Stimulated activated CD8-positive, alpha-beta memory T cell treated with anti-CD3 and anti-CD28 coated beads, Interleukin-15, amount 100 ng/mL, for 1 hour (primary cell): ENCODE data around the gene CDO1.

ENCODE experiments used
- DNase-seq: peaks from one replicate; pipeline ENCODE4 v3.0.0-alpha.2; 2020; ENCODE audit warnings: low read depth

The CDO1 gene

DNA sequence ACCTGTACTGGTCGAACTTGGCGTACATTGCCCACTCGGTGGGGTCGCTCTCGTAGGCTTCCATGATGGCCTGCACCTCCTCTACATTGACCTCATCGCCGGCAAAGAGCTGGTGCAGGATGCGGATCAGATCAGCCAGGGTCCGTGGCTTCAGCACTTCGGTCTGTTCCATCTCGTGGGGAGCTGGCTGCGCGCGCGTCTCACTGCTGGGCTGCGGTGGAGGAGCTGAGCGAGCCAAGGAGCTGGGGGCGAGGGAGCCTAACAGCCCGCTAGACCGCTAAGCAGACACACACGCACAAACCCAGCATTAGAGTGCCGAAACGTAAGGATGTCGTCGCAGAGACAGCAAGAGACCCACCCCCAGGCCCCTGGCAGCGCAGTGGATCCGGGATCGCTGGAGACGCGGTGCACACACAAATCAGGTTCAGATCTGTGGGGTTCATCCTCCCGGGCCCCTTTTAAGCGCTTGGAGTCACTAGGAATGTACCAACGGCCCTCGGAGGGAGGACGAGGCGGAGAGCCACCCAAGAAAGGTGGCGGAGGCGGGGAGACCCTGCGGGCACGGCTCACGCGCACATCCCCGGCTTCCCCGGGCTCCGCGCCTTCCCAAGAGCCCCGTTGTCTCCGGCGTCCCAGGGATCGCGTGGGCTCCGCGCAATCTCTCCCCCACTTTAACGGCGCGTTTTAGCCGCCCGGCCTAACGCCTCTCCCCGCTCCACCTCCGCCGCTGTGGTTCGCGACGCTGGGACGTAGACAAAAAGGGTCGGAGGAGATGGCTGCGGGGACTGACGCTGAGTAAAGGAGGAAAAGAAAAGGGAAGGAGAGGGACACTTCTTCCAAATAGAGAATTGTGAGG lies at the start of gene CDO1:
CDO1 (minus strand) TSS at position 434 of the 856 bp plus-strand sequence; CDS start at position 172, 262 bp downstream.
- DNase-seq: no peak

DNA sequence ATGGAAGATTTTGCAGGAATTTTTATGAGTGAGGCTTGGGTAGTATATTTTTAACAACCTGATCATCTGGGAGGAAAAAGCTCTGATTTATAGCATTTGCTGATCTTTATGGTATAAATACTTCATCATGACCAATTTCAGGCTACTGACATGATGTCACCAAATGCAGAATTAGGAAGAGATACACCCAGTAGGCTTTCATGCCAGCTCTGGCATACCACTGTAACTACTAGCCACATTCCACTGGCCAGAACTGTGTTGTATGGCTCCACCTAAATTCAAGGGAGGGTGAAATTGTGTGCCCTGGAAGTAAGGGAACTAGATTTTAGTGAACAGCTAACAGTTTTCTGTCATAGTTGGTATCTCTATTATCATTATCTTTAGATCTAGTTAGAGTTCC lies 42.9 kb upstream of the CDO1 start:
- no peak for DNase-seq

DNA sequence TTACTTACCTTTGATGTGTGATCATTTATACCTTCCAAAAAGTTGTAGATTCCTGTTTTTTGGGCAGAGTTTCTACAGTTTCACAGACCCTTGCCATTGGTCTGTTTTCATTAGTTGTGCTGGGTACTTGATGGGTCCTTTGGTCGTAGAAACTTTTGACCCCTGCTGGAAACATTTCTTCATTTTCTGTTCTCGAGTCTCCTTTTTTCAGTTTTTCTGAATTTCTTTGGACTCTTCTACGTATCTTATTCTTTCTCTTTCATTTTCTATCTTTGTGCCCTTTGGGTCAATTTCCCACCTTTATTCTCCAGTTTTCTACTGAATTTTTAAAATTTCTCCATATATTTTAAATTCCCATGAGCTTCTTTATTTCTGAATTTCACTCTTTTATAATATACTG lies 41.9 kb upstream of the CDO1 start:
- DNase-seq: no peak

DNA sequence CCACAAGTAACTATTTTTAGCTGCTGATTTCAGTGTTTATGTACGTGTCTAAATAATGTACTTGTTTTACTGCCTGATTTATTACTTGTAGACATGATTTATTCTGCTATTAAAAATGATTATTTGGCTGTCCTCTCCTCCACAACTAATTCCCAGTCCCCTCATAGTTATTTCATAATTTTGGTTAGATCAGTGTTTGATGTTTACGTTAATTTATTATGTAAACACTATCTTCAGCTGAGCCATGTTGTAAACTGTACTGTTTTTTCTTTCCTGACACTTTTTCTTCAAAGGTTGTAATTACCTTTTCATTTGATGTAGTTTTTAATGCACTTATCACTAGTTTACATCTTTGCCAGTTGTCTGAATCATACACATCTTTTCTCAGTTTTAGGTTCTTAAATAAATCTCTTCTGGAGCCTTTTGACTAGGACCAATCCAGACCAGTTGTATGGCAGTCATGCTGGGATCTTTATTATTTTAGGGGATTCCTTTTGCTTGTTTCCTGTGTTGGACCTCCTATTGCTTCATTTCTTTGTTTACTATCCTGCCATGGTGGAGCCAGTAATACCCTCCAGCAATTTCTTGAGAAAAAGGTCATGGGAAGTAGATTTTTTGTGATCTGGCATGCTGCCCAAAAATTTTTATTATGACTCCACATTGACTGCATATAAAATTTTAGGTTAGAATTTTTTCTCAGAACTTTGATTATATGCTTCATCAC lies 41.3 kb upstream of the CDO1 start:
- DNase-seq: no peak

DNA sequence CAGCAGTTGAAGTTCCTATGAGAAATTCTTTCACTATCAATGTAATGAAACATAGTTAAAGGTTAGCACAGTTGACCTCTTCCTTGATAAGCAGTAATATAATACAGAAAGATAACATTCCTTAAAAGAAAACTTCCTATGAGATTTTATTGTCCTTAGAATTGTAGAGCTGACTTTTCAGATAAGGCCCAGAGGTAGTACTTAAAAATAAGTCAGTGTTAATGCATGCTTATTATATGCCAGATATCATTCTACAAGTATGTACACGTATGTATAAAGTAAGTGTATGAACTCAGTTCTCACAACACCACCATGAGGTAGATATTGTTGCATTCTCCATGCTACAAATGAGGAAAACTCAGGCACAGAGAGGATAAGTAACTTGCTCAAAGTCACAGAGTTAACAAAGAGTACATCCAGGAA lies 40.6 kb upstream of the CDO1 start:
- no peak for DNase-seq

DNA sequence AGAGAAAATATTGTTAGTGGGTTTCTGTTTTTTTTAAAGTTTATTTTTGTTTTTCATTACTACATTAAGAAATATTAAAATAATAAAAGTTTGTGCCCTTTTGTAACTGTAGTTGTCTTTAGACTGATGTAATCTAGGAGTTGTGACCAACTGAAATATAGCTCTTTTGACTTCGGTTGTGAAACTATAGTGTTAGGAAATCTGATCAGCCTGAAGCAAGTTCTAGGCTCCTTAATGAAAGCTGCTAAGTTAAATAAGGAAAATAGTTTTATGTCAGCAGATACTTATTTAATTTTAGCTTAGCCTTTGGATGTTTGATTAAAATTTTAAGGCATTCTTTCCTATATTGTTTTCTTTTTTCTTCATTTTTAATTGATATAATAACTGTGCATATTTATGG lies 39.5 kb upstream of the CDO1 start:
- DNase-seq: no peak

DNA sequence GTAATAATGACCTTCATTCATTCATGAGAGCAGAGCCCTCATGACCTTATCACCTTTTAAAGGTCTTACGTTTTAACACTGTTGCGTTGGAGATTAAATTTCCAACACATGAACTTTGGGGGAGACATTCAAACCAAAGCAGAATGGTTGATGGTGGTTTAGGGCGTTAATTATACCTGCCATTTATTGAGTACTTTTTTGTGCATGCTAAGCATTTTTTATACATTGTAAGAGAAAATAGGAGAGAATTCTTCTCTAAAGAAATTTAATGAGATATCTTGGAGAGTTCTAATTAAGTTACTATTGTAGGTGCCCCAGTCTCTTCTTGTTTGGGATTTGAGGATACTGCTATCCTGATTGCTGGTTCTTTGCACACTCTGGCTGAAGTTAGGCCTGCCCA lies 37.7 kb upstream of the CDO1 start:
- no peak for DNase-seq

DNA sequence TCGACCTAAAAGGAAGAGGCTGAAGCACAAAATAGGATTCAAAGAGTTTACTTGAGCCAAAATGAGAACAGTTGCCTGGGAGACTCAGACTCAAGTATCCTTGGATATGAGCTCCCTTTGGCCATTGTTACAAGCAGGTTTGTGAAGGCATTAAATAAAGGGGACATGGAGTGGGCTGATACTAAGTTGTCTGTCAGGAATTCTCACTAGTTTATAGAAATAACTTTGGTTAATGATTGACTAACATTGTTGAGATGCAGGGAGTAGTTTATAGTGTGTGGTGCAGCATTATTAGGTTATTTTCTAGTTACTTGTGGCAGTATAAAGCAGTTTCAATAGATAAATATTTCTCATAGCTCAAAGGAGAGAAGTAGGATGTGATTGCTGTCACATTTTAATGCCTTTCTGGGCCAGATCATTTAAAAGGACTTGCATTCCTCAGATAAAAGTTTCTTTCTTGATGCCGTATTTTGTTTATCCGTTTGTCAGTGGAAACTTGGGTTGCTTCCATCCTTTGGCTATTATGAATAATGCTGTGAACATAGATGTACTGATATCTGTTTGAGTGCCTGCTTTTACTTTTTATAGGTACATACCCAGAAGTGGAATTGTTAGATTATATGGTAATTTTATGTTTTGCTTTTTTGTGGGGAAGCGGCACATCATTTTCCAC lies 34.4 kb upstream of the CDO1 start:
- DNase-seq: no peak

DNA sequence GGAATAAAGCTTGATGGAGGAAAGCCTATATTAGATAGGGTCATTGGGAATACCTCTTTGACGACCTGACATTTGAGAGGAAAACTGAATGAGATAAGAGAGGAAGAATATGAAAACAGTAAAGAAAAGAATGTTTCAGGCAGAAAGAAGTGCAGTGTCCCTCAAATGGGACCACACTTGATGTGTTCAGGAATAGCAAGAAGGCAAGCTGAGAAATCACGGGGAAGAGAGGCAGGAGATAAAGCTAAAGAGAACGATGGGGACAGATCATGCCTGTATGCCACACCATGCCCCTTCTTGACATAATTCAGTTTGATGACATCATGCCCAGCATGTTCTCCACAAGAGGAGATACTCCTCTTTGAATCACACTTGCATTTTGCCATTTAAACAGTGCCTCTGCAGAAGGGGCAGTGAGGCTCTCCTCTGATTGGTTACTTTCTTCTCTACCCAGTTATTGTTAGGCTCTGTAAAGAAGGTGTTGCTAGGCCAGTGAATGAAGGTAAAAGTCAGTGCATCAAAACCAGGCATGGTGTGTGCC lies 32.9 kb upstream of the CDO1 start:
- DNase-seq: no peak

DNA sequence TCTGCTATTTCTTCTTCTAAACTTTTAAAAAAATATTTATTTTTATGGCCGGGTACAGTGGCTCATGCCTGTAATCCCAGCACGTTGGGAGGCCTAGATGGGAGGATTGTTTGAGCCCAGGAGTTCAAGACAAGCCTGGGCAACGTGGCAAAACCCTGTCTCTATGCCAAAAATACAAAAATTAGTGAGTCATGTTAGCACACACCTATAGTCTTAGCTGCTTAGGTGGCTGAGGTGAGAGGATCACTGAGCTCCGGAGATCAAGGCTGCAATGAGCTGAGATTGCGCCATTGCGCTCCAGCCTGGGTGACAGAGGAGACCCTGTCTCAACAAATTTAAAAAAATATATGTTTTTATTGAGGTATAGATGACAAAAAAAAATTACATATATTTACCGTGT lies 30.8 kb upstream of the CDO1 start:
- DNase-seq: no peak

DNA sequence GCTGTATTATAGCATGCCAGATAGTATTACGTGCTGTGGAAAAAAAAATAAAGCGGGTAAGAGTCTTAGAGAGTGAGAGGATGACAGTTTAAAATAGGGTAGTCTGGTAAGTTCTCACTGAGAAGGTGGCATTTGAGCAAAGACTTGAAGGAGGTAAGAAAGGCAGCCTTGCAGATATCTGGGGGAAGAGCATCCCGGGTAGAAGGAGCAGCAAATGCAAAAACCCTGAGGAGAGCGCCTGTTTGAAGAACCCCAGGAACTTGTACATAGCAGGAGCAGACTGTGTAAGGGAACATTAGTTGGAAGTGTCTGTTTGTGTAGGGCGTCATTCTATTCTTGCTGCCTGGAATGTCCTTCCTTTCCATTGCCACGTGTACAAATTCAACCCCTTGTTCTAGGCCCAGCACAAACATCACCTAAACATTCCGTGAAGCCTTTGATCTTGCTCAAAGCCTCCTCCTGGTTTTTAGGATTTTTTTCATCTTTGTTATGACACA lies 27.9 kb upstream of the CDO1 start:
- no peak for DNase-seq

DNA sequence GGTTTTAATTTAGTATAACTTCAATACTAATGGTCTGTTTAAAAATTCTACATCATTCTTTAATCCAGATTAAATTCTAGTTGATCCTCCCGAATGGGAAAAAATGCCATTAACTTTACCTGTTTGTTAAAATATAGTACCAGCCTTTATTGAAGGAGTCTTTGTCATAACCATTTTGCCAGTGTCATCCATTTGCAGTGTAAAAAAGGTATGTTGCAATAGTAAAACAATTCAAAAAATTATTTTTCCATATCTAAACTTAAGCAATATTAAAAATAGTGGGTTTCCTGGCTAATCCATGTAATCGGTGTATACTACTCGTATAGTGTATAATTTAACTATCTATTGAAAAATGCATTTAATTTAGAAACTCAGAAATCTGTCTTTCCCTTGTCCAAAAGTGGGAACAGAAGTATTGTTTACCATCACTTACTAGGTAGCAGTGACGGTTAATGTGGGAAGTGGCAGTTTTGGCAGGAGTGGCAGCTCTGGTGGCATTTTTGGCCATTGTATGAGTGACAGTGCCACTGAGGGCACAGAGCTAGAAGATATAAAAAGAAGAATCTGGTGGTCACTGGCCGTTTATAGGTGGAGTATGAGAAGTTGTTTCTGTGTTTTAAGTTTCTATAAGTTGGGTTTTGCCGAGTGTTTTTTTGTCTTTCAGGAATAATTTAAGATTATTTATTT lies 27.1 kb upstream of the CDO1 start:
- no peak for DNase-seq

DNA sequence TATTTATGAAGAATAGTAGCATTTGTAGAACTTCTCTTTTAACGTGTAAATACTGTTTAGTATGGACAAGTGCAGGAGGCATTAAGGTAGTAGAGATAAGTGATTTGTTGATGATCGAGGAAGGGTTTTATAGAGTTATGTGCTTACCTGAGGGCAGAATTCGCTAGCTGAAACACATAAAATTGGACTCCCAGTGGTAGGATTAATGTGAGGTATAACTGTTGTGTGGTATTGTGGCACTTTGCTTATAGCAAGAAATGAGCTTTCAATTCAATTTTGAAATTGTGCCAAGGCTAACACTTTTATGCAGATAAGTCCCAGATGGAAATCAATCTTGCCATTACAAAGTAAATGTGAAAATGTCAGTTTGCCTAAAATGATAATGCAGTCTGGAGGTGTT lies 26.5 kb upstream of the CDO1 start:
- no peak for DNase-seq

DNA sequence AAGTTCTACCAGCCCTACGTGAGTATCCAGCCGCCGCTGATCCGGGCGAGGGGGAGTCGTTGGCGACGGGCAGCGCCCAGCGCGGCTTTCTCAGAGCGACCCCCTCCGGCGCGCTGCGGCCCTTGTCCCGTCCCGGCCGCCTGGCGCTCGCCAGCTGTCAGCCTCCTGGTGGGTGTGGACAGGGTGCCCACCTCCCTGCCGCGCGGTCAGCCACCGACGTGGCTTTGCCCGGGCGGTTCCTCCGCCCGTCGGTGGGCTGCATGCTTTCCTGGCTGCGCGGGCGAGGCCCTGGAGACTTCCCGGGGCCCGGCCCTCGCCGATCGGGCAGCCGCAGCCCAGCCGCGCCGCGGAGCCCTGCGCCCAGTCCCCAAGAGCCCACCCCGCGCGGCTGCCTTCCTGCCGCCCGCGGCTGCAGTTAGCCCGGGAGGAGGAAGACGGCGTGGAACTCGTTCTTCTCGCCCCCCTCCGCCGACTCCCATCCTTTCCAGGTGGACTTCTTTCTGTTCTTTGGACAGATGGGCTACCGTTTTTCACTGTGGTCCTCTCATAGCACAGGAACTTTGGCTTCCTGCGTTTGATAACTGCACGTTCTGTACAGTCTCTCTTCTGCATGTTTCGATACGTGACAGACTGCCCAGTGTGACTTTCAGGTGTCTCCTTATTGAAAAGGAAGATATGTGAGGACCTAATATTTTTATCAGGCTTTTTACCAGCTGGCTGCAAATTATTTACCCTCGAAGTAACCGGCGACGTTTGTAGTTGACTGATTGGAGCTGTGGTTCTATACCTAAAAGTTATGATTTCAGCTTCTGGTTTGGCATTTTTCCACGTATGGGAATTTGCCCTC lies 25.9 kb upstream of the CDO1 start:
- DNase-seq: no peak

DNA sequence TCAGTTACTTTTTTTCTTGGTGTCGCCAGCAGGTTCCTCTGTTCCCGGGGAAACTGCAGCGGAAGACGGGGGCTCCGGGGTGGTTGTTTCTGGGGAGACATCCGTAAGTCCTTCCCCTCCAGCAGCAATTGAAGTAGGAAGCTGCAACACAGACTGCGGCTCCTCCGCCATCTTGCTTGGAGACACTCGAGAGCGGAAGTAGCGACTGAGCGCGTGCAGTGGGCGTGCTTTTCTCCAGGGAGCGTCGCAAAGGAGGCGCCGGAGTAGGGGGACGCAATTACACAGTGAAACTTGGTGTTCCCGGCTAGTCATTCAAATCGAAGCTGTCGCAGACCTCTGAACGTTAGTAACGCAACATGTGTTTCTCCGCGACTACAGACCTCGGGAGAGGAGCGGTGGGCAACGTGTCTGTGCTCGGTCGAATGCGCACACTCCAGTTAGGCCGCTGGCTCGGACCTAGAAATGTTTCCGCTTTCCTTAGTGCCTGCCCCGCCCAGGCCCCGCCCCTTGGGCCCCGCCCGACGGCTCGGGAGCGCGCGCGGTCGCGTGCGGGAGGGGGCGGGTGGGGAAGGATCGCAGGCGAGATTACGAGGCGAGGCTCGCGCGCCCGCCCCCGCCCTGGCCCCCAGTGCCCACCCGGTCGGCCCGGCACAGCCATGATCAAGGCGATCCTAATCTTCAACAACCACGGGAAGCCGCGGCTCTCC lies 25.1 kb upstream of the CDO1 start, which contains the start of the genes AP3S1 and ATG12:
AP3S1 (plus strand) TSS at position 554 of the 707 bp plus-strand sequence; CDS start at position 657, 103 bp downstream.
ATG12 (minus strand) TSS at position 184 of the 707 bp plus-strand sequence; CDS start at position 171, 13 bp downstream.
- peak; percentile 78 for DNase-seq

DNA sequence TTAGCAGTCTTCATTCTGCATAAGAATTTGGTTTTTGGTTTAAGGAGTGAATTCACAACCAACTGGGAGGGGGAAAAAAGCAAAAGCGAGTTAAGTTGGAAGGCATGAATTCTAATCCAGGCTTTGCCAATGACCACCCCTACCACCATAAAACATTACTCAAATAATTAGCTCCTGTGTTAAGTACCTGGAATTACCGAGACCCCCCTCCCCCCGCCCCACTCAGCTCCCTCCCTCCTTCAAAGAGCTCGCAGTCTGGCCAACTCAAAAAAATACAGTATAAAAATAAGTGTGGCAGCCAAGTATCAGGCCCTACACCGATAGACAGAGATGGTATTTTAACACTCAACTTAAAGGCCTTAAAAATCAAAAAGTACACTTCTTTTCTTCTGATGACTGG lies 24.4 kb upstream of the CDO1 start:
- no peak for DNase-seq

DNA sequence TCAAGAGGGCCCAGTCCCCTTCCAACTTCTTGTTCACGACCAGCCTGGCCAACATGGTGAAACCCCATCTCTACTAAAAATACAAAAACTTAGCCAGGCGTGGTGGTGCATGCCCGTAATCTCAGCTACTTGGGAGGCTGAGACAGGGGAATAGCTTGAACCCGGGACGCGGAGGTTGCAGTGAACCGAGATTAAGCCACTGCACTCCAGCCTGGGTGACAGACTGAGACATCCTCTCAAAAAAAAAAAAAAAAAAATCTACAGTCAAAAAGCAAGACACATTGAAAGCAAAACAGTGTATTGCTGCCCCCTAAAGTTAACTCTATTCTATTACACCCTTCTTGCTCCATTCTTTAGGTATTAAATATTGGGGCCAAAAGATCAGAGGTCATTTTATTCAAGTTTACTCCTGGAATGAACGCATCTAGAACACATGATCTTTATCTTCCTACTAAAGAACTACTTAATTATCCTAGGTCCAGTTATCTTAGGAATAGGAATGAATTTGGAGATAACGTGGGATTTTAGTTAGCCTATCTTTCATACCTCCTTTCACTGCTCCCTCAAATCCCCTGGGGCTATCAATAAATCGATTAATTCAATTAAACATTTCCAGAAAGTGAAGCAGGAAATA lies 22.5 kb upstream of the CDO1 start:
- DNase-seq: no peak

DNA sequence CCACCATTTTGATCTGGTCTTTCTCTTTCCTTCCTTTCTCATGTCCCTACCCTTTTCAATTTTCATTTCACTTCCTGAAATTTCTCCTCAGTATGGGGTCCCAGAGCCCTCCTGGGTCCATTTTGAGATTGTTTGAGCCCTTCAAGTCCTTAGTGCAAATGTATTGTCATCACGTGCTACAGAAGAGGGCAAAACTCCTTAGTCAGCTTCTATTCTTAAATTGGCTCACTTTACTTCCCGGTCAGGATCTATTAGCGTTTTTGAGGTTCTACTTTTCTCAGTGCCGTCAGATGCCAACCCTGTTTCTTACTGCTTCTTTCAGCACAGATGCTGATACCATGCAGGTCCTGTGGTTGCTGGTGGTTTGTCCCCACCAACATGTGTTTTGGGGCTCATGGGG lies 19.0 kb upstream of the CDO1 start:
- no peak for DNase-seq

DNA sequence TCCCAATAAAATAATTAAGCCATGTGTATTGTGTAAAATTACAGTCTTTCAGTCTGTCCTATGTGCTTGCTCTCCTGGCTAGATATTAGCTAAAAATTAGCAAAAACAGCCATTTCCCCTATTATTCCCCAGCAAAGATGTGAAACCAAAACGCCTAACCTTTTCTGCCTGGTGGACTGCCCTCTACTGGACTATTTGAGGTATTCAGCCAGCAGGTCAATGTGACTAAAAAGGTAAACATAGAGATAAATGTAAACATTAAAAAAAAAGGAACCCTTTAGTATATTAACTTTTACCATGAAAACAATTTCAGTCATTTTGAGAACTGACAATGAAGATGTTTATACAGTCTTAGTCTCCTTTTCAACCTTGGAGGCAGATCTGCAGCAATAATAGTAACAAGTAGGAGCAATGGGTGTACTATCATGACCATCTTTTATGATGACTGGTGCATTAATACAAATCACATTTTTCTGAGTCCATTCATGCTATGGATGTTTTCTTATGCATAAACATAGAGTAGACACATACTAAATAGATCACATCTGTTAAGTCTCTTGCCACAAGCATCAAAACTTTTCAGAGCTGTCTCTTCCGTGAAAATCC lies 14.8 kb upstream of the CDO1 start:
- no peak for DNase-seq
